ENCODE measurements around the gene DIDO1. TPM values are rescaled to one million over a fixed set of nuclear protein-coding genes. Genes with fewer than 3 reads are reported as not detected.
"Not testable (repeated sequence)": the region's sequence is repeated elsewhere in the genome, so short reads cannot be mapped to it uniquely, and the experiment has no call there.

The DIDO1 gene
- total RNA-seq, 2 experiments from 2014 or later, result 100 to 104 TPM

DNA sequence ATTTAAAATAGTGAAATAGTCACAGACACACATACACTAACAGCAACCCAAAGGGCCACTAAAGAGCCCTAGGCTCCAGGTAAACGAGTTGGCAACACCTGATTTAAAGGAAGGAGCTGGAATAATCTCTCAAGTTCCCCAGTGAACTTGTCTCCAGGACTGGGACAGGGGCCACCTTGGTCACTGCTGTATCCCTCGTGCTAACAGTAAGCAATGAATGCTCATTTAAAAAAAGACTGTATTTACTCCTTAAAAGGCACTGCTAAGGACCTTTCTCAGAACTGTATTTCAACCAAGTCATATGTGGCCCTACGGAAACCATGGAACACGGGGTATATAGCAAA is 1.3 kb downstream of the DIDO1 start:
- Mint-ChIP-seq H3K9me3 (no peaks in the 10 kb centered on the region), H3K36me3 (peaks cover 8% of the 10 kb centered on the region), H3K4me3 (peak overlapping the region; percentile 92), H3K27me3 (no peaks in the 10 kb centered on the region), H3K27ac (peak overlapping the region; percentile 94), H3K4me1 (peaks cover 54% of the 10 kb centered on the region)
- POLR2A ChIA-PET, result interaction anchor here (2.0 to 5.0 kb wide), 5 partner anchors 9 to 29 kb away, joined by 15 to 55 read pairs (median 25); partner anchors contain the start of gene GID8
- ATAC-seq (ENCODE audit: low read depth) (no peak), DNase-seq (peak; percentile 25)

DNA sequence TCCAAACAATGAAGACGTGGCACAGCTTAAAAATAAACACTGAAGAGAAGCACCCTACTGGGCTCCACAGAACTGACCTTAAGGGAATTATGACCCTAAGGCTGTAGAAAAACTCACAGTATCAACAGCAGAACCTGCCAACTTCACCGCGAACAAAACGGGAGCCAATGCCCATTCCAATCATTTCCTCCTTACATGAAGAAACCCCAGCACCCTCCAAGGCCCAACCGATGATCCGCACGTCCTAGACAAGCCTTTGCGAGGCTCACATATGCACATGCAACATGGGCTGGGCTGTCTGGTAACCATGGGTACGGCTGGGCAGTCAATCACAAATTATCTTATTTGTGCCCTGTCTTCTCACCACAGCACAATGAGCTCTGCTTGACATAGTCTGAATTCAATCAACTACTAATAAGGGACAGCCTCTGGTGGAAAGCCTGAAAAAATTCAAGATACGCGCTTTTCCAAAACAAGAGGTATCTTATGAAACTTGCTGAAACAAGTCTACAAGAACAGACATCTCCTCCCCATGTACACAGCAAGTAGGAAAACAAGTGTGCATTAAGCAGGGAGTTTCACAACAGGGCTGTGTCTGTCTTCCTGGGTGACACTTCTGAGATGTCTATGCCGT is 1.7 kb downstream of the DIDO1 start:
- H3K27me3 Mint-ChIP-seq, result no peaks in the 10 kb centered on the region
- POLR2A ChIA-PET, result interaction anchor here (3.7 to 5.0 kb wide), 3 partner anchors 9 to 29 kb away, joined by 25 to 55 read pairs (median 47); partner anchors contain the start of gene GID8
- H3K27ac Mint-ChIP-seq, result peak overlapping the region; percentile 94
- H3K36me3 Mint-ChIP-seq, result peaks cover 8% of the 10 kb centered on the region
- ATAC-seq (ENCODE audit: low read depth) (no peak), DNase-seq (peak; percentile 32)
- H3K4me3 Mint-ChIP-seq, result peak overlapping the region; percentile 92
- peaks cover 54% of the 10 kb centered on the region for H3K4me1 Mint-ChIP-seq
- no peaks in the 10 kb centered on the region for H3K9me3 Mint-ChIP-seq

DNA sequence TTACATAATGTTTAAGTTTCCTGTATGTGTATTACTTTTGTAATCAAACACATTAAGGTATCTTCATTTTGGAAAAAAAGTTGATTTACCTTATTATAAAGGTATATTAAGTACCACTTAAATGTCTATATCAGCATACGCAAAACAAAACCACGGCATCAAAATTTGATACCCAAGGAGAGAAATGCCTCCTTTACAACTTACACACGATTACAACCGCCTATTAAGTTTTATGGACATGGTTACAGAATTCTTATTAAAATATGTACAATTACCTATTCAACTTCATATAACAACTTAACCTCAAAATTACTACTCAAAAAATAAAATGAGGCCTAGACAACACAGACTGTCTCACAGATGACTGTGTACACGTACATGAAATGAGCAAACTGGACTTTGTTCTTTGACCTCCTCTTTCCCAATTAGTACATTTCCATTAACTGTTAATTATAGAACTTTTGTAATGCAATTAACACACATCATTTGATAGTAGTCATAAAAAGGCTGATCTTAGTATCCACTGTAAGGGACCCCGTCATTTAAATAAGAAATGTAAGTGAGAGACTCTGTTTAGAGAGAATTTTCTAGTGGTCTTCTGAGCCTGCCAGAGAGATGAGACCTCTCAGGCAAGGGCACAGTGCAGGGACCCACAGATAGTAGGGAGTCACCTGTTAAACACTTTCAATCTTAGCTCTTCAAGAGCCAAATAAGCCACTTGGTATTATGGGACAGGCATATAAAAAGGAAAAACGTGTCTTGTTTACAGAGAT is 2.5 kb downstream of the DIDO1 start:
- H3K9me3 Mint-ChIP-seq, result no peaks in the 10 kb centered on the region
- peak overlapping the region; percentile 94 for H3K27ac Mint-ChIP-seq
- peaks cover 60% of the 10 kb centered on the region for H3K4me1 Mint-ChIP-seq
- H3K4me3 Mint-ChIP-seq, result peak overlapping the region; percentile 92
- POLR2A ChIA-PET, result interaction anchor here (1.6 to 5.0 kb wide), 3 partner anchors 8 to 30 kb away, joined by 4 to 55 read pairs (median 25); no protein-coding TSS in a partner anchor
- H3K36me3 Mint-ChIP-seq, result peaks cover 8% of the 10 kb centered on the region
- no peak for ATAC-seq (ENCODE audit: low read depth)
- H3K27me3 Mint-ChIP-seq, result no peaks in the 10 kb centered on the region
- peak; percentile 5 for DNase-seq

DNA sequence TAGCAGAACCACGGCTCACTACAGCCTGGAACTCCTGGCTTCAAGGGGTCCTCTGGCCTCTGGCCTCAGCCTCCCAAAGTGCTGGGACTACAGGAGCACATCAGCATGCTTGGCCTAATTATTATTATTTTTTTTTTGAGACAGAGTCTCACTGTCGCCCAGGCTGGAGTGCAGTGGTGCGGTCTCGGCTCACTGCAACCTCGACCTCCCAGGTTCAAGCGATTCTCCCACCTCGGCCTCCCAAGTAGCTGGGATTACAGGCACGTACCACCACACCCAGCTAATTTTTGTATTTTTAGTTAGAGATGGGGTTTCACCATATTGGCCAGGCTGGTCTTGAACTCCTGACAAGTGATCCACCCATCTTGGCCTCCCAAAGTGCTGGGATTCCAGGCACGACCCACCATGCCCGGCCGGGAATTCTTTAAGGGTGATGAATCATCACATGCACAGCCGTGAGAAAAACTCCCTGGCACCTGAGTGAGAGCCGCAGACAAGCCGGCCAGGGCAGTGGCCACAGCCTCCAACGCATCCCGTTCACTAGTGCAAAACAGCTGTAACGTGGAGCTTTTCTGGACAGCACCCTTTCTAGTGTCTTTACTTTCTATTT is 3.1 kb downstream of the DIDO1 start:
- H3K9me3 Mint-ChIP-seq; H3K36me3 Mint-ChIP-seq; ATAC-seq (ENCODE audit: low read depth); H3K27me3 Mint-ChIP-seq: not testable (repeated sequence)
- peak; percentile 20 for DNase-seq
- Mint-ChIP-seq H3K4me3 (peak overlapping the region; percentile 92), H3K4me1 (peaks cover 66% of the 10 kb centered on the region), H3K27ac (peak overlapping the region; percentile 96)
- POLR2A ChIA-PET, result interaction anchor here (1.6 kb wide), 1 partner anchor 31 kb away, joined by 4 read pairs; no protein-coding TSS in a partner anchor

DNA sequence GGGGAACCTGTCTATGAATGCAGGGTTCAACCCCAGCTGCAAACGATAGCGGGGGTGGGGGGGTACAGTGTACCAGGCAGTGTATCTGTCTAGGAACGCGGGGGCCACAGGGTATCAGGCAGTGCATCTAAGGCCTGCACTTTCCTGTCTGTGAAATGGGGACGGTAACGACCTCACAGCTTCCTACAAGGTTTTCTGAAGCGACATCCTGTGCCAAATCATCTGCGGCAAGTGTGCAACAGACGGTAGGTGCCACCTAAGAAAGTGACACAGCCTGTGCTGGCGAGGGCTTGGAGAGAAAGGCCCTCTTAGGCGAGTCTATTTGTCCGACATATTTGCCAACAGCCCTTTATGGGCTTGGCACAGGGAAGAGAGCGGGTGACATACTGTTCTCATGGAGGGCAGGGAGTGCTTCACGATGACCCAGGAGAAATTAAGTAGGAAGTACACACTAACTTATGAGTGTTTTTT is 3.8 kb downstream of the DIDO1 start:
- DNase-seq (peak; percentile 51), ATAC-seq (ENCODE audit: low read depth) (peak; percentile 11)

DNA sequence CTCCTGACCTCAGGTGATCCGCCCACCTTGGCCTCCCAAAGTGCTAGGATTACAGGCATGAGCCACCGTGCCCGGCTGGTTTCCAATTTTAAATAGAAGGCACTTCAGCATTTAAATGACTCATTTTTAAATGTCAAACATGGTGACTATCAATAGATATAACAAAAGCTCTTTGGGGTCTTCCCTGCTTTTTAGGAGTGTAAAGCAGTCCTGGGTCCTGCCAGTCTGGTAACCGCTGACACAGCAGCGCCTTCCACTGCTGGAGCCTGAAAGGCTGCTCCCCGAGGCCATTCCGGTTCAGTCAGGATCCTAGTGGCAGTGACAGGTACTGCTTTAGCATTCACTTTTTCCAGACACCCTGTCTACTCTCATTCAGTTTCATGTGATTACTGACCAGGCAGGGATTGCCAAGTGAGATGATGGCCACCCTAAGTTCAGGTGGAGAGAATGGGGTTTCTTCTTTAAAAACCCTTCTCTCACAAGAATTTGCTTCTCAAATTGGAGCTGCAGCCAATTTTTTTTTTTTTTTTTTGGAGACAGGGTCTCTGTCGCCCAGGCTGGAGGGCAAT is 5.1 kb downstream of the DIDO1 start:
- Mint-ChIP-seq H3K27ac (peak overlapping the region; percentile 86), H3K9me3 (no peaks in the 10 kb centered on the region), H3K4me3 (peak overlapping the region; percentile 77), H3K4me1 (peaks cover 70% of the 10 kb centered on the region), H3K27me3 (no peaks in the 10 kb centered on the region), H3K36me3 (peaks cover 12% of the 10 kb centered on the region)
- DNase-seq, result peak; percentile 57
- peak; percentile 46 for ATAC-seq (ENCODE audit: low read depth)
- POLR2A ChIA-PET, result interaction anchor here (0.7 to 10.0 kb wide), 6 partner anchors 9 to 104 kb away, joined by 3 to 85 read pairs (median 4); partner anchors contain the start of genes GID8 and SLC17A9

More for the DNA sequence above, 3.8 kb downstream of the DIDO1 start:
- Mint-ChIP-seq H3K36me3 (peaks cover 8% of the 10 kb centered on the region), H3K27ac (peak overlapping the region; percentile 96), H3K4me1 (peaks cover 66% of the 10 kb centered on the region), H3K27me3 (no peaks in the 10 kb centered on the region), H3K4me3 (peak overlapping the region; percentile 89), H3K9me3 (no peaks in the 10 kb centered on the region)
- POLR2A ChIA-PET, result interaction anchor here (1.6 to 10.0 kb wide), 3 partner anchors 14 to 32 kb away, joined by 4 to 85 read pairs (median 5); partner anchors contain the start of gene GID8

DNA sequence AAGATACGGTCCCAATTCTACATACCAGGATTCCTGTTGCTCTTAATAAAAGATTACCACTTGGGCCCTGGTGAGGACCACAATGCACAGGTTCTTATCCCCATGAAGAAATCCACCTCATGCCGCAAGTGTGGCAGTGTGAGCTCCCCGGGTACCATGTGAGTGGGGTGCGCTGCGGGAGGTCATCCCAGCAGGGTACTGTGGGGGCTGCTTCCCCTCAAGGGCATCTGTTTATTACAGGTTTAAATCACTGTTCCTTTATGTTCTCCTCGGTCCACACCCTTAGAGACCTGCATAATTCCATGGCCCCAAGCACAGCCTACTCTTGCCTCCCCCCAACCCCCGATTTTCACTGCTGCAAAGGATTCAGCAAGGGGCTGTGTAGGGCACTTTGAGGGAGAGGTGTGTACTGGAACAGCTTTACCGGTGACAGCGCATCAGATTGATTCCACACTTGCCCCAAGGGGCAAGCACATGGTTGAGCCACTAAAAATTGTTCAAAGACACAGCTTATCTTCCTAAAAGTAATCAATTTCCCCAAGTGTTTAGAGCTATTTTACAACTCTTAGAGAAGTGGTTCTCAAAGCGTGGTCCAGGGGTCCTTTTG is 6.2 kb downstream of the DIDO1 start:
- Mint-ChIP-seq H3K4me1 (peaks cover 77% of the 10 kb centered on the region), H3K27ac (peak overlapping the region; percentile 86), H3K27me3 (no peaks in the 10 kb centered on the region), H3K36me3 (peaks cover 12% of the 10 kb centered on the region), H3K9me3 (no peaks in the 10 kb centered on the region), H3K4me3 (peak overlapping the region; percentile 83)
- ATAC-seq (ENCODE audit: low read depth) (no peak), DNase-seq (peak; percentile 15)
- POLR2A ChIA-PET, result interaction anchor here (1.3 to 10.0 kb wide), 6 partner anchors 6 to 33 kb away, joined by 3 to 85 read pairs (median 20); partner anchors contain the start of genes DIDO1, GID8 and SLC17A9

DNA sequence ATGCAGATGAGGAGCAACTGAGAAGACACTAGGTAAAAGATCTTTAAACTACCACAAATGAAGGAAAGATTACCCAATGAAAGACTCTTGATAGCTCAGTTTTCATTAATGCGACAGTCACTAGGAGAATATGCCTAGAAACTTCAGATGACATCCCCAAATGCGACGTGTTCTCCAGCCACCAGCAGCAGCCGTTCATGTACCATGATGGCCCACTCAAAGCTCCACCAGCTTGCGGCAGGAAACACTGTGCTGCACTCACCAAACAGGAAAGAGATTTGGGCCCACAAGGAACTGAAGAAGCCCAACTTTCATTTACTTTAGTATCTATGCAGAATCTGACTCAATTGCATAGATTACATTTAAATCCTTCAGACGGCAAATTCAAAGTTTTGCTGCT is 7.5 kb downstream of the DIDO1 start:
- POLR2A ChIA-PET, result interaction anchor here (1.1 to 10.0 kb wide), 9 partner anchors 8 to 59 kb away, joined by 3 to 85 read pairs (median 9); partner anchors contain the start of genes DIDO1, GID8 and SLC17A9
- peak; percentile 52 for ATAC-seq (ENCODE audit: low read depth)
- Mint-ChIP-seq H3K4me3 (peak overlapping the region; percentile 83), H3K9me3 (no peaks in the 10 kb centered on the region), H3K4me1 (peaks cover 74% of the 10 kb centered on the region), H3K27ac (peak overlapping the region; percentile 86), H3K27me3 (no peaks in the 10 kb centered on the region), H3K36me3 (peaks cover 11% of the 10 kb centered on the region)
- peak; percentile 58 for DNase-seq

DNA sequence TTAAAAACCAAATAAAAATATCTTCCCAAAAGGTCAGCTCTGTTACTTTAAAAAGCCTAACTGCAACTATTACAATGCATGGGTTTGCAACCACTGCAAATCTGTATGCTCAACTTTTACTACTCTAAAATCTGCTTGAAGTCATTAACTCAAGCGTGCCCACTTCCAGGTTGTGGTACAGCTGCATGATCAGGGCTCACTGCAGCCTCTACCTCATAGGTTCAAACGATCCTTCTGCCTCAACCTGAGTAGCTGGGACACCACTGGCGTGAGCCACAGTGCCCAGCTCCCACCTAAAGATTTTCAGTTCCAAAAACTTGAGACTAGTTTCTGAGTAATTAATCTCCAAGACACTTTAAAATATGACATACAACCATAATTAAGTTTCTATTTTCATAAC is 8.2 kb downstream of the DIDO1 start:
- Mint-ChIP-seq H3K9me3 (no peaks in the 10 kb centered on the region), H3K36me3 (peaks cover 12% of the 10 kb centered on the region), H3K4me1 (peaks cover 76% of the 10 kb centered on the region), H3K4me3 (peak overlapping the region; percentile 83), H3K27me3 (no peaks in the 10 kb centered on the region), H3K27ac (peak overlapping the region; percentile 86)
- ATAC-seq (ENCODE audit: low read depth) (peak; percentile 76), DNase-seq (peak; percentile 67)
- POLR2A ChIA-PET, result interaction anchor here (1.0 to 10.0 kb wide), 9 partner anchors 8 to 60 kb away, joined by 3 to 85 read pairs (median 9); partner anchors contain the start of genes DIDO1, GID8 and SLC17A9

DNA sequence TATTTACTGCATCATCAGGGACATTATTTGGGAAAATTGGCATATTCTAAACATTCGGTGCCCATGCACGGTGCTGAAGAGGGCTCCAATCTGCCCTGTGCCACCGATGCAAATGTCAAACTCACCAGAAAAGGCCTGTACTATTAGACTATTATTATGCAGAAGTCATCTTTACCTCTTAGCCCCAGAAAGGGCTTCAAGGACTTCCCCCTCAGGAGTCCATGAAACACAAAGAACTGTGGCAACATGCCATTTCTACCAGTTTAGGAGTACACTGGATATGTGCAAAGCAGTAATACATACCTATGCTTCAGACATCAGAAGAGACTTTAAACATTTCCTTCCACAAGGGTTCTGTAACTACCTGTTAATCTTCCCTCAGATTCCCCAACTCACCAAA is 8.6 kb downstream of the DIDO1 start:
- Mint-ChIP-seq H3K36me3 (peaks cover 14% of the 10 kb centered on the region), H3K27ac (peak overlapping the region; percentile 86), H3K4me3 (peak overlapping the region; percentile 83), H3K27me3 (no peaks in the 10 kb centered on the region), H3K4me1 (peaks cover 76% of the 10 kb centered on the region), H3K9me3 (no peaks in the 10 kb centered on the region)
- POLR2A ChIA-PET, result interaction anchor here (1.0 to 10.0 kb wide), 6 partner anchors 9 to 60 kb away, joined by 3 to 85 read pairs (median 18); partner anchors contain the start of genes DIDO1, GID8 and SLC17A9
- no peak for DNase-seq
- ATAC-seq (ENCODE audit: low read depth), result no peak

DNA sequence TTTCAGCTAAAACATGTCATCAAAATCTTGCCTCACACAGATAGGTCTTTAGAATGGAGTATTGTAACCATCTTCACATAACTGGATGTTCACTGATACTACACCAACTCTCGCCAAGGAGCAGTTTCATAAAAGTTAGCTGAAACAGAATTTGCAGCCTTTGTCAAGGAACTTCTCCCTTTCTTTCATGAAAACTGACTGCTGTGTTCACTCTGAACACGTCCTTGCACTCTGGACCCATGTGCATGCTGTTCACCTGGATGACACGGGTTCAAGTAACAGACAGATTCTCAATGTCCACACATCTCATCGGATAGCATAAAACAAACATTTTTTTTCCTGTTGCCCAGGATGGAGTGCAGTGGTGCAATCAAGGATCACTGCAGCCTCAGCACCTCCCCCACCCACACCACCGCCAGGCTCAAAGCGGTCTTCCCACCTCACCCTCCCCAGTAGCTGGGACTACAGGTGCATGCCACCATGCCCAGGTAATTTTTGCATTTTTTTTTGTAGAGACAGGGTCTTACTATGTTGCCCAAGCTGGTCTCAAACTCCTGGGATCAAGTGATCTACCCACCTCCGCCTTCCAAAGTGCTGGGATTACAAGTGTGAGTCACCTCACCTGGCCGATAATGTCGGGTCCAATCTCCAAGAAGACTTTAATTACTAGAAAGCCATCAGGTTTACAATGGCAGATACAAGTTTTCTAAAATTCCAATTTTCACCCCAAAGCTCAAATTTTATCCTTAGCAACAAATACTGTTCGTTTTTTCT is 9.4 kb downstream of the DIDO1 start:
- Mint-ChIP-seq H3K4me3 (peak overlapping the region; percentile 83), H3K27ac (peak overlapping the region; percentile 86), H3K36me3 (peaks cover 13% of the 10 kb centered on the region), H3K27me3 (no peaks in the 10 kb centered on the region), H3K9me3 (no peaks in the 10 kb centered on the region), H3K4me1 (peaks cover 68% of the 10 kb centered on the region)
- POLR2A ChIA-PET, result interaction anchor here (1.1 to 10.0 kb wide), 4 partner anchors 10 to 37 kb away, joined by 3 to 85 read pairs (median 42); partner anchors contain the start of genes DIDO1, GID8 and SLC17A9
- ATAC-seq (ENCODE audit: low read depth) (no peak), DNase-seq (no peak)

Measured in activated naive CD8-positive, alpha-beta T cell treated with anti-CD3 and anti-CD28 coated beads, Interleukin-2, amount 10 ng/mL, durations not matched to agents 7 days and 5 days (primary cell).